NOMO-1 treated with dmso at 0.1 percent for 144 hours (cell line): ENCODE data around the gene GAB1.

ENCODE experiments used
- DNase-seq: peaks from one replicate; lab custom pipeline; 2025; ENCODE audit not compliant: unreplicated experiment; lab: John Stamatoyannopoulos, UW

The GAB1 gene

DNA sequence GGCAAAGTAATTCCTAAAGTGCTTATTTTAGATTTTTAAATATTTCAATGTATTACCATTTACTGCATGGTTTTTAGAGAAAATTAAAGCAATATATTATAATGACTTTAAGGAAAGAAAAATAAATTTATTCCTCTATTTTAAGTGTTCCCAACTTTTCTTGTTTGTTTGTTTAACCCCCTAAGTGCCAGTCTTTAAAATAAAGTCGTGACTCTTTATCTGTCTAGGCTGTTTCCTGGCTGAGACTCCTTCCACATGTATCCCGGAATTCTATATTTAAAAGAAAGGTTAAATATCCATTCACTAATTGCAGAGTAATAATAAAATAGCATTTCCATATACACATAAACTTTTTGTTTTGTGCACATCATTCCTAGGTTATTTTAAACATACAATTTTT is 71.2 kb downstream of the GAB1 start:
- DNase-seq: no peak

- DNase-seq: no peak
Observed at GRCh38 chr4:143410015-143410414, 73.3 kb downstream of the GAB1 start.

- no peak for DNase-seq
Observed at GRCh38 chr4:143411527-143412419, 75.1 kb downstream of the GAB1 start.

DNA sequence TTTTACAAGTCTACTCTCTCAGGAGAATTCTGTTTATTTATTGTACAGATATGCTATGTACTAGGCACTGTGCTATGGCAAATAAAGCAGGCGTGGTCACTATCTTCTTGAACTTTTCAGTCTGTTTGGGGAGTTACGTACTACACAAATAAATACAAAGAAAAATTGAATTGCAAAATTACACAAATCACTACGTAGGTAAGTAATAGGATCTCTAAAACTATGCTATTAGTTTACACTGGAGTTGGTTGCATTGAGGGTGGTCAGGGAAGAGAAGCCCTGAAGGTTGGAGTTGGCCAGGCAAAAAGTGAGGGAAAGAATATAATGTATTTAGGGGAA is 75.7 kb downstream of the GAB1 start:
- no peak for DNase-seq

GRCh38 chr4:143417679-143418403 is 81.2 kb downstream of the GAB1 start:
- DNase-seq: no peak

- no peak for DNase-seq
Observed at GRCh38 chr4:143420227-143420626, 83.6 kb downstream of the GAB1 start.

DNA sequence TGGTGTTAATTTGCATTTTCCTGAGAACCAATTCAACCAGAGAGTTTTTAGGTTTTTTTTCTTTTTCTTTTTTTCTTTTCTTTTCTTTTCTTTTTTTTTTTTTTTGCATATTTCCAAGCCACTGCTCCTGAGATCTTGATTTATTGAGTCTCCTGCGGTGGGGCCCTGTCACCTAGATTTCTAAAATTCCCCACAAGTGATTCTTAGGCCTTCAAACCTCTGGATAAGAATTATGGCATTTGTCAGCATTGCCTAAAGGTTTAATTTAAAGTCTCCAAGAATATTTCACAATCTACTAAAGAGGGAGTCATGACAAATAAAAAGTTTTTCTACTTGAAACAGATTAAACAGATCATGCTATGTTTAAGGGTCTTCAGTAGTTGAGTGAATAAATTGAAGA is 84.9 kb downstream of the GAB1 start:
- no peak for DNase-seq

DNA sequence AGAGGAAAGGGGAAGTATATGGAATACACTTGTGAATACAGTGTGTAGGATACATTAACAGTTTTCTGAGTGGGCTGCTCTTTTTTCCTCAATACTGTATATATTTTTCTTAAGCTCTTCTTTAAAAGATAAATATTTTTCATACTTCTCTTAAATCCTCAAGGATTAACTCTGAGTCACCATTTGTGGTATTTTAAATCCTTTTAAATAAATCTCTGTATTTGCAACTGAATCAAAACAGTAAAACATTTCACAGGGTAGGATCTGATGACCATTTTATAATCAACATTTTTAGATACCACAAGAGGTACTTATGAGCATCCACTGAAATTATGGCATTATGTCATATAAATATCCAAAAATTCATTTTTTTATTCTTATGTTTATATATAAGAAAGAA is 87.6 kb downstream of the GAB1 start:
- no peak for DNase-seq

DNA sequence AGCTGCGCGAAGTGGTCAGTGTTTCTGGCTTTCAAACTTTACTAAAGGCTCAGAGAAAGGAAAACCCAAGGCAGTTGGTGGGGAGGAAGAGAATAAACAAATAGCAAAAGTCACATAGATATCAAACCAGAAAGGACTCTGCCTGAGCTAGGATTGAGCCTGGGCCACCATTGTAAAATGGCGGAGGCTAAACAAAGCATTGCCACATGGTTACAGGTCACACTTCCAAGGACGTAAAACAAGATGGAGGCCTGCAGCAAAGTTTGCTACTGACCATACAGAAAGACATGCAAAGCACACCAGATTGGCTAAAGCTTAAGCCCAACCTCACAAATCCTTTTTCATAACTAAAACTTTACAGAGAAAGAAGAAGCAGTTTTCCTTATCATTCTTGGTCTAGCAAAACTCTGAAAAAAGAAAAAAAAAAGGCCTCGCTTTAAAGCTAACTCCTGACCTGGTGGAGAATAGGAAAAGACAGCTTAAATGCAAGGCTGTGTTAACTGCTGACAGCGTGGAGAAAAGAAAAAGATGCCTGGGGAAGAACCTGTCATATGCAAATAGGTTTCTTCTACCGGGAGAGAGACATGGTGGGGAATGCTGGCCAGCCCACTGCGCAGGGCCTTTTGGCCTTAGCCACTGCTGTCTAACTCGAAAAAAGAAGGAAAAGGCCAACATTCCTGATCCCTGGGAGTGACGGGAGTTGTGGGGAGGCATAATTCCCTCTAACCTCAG is 95.0 kb downstream of the GAB1 start:
- no peak for DNase-seq

- DNase-seq: no peak
Observed at GRCh38 chr4:143432258-143432591, 95.5 kb downstream of the GAB1 start.

DNA sequence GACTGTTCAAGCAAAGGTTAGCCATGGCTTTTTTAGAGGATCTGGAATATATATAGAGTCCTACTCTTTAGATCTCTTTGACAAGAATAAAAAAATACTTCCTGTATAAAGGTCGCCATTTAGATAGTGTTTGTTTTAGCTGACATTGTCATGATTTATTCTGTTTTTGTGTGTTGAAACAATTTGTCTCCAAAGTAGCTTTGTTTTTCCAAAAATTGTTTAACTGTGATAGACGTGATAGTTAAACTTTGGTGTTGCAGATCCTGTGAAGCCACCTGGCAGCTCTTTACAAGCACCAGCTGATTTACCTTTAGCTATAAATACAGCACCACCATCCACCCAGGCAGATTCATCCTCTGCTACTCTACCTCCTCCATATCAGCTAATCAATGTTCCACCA is 96.6 kb downstream of the GAB1 start:
- no peak for DNase-seq

- no peak for DNase-seq
Observed at GRCh38 chr4:143435955-143436354, 99.3 kb downstream of the GAB1 start.

DNA sequence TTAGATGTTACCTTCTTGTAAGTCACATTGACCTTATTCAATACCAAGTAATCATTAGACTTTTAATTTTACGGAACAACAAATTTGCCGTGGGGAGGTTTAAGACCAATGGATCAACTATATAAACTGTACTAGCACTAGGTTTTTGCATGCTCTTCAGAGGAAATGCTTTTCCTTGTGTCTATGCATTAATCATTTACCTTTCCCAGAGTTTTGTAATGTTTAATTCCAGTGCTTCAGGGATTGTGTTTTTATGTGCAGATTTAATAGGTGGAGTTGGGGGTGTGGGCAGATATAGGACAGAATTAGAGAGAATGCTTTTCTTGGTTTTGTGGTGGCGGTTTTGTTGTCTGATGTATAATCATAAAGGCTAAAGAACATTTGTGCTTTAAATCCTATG is 100.8 kb downstream of the GAB1 start:
- DNase-seq: no peak

- DNase-seq: no peak
Observed at GRCh38 chr4:143437937-143438336, 101.3 kb downstream of the GAB1 start.

DNA sequence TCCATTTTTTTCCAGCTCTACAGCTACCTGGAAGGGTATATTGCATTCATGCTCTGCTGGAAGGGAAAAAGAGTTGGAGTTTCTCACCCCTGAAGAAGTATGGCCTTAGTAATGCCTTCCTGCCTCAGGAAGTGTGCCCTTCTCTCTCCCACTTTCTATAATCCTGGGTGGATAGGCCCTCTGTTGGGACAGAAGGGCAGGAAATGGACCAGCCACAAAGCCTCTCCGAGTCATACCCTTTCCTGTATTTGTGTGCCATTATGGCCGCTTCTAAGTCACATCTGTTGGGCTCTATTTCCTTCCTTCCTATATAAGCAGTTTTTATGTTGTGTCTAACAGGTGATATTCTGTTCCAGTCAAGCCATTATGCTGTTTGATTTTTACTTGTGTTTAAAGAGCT is 102.0 kb downstream of the GAB1 start:
- no peak for DNase-seq

DNA sequence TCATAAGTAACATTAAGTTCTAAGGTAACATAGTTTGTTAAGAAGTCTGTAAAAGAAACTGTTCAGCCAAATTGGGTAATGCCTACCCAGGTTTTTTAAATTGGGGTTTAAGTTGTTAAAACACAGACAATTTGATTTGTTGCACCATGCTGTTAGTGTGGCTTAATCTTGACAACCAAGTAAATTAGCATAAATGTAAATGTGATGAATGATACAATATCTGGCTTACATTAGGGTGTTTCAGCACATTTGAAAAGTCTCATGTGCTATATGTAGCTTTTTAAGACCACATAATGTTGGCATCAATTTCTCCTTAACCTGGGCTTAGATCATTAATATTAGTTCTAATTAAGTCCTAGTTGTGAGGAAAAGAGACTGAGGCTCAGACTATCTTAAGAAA is 104.4 kb downstream of the GAB1 start:
- no peak for DNase-seq

- DNase-seq: no peak
Observed at GRCh38 chr4:143441678-143442077, 105.0 kb downstream of the GAB1 start.

GRCh38 chr4:143443728-143444127 is 107.1 kb downstream of the GAB1 start:
- no peak for DNase-seq

GRCh38 chr4:143451186-143451585 is 114.5 kb downstream of the GAB1 start:
- no peak for DNase-seq

DNA sequence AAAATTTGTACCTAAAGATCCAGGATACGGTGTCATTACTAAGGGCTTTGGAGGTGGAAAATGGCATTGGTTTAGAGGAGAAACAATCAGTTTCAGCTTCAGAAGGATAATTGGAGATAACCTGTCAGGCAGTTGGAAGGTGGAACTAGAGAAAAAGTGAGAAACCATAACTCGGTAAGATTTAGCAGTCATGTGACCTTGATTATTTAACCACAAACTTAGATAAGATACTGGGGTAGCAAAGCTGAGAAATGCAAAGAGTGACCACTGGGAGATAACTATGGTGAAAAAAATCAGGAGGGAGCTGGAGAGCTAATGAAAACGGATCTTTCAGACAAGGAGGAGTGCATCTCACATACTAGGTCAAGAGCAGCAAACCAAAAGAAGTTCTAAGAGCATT is 118.5 kb downstream of the GAB1 start:
- no peak for DNase-seq

GRCh38 chr4:143458966-143459365 is 122.3 kb downstream of the GAB1 start:
- no peak for DNase-seq
